ENCODE results near the gene TTLL7. TPM values are rescaled to one million over a fixed set of nuclear protein-coding genes. Genes with fewer than 3 reads are reported as not detected.

Gene TTLL7
- total RNA-seq, 1 experiment from 2014 or later = 7.9 TPM

GRCh38 chr1:83829106-83829505 lies 169.8 kb downstream of the TTLL7 start:
- no peaks in the 10 kb centered on the region for H3K27me3 Mint-ChIP-seq (ENCODE audit: low read depth)

More at GRCh38 chr1:83829106-83829505, 169.8 kb downstream of the TTLL7 start:
- ATAC-seq (no peak), DNase-seq (ENCODE audit: low spot score) (no peak)
- POLR2A ChIA-PET = no interaction called here
- Mint-ChIP-seq H3K4me3 (no peak overlapping the region), H3K4me1 (0 out of 2 replicates have a peak, but pooled peaks cover 5% of the 10 kb centered on the region), H3K36me3 (no peaks in the 10 kb centered on the region), H3K27ac (no peak overlapping the region), H3K9me3 (peaks cover 5% of the 10 kb centered on the region)
- TF ChIP-seq FOXJ3 (CRISPR knock-in tag; IDR thresholded peaks at IDR 0.05; ENCODE audit: borderline replicate concordance) = no peak
- no peak for TF ChIP-seq HMGA2 (CRISPR knock-in tag; IDR thresholded peaks at IDR 0.05)
- no peak for TF ChIP-seq CTCF (IDR thresholded peaks at IDR 0.05)
- no peak for TF ChIP-seq ZNF532 (CRISPR knock-in tag; IDR thresholded peaks at IDR 0.05; ENCODE audit: borderline replicate concordance)
- TF ChIP-seq ZNF138 (CRISPR knock-in tag; conservative IDR thresholded peaks at IDR 0.05) = no peak
- TF ChIP-seq SOX15 (CRISPR knock-in tag; IDR thresholded peaks at IDR 0.05) = no peak
- no peak for TF ChIP-seq NFYB (CRISPR knock-in tag; conservative IDR thresholded peaks at IDR 0.05; ENCODE audit: low read depth)
- TF ChIP-seq MYBL2 (CRISPR knock-in tag; IDR thresholded peaks at IDR 0.05) = no peak
- TF ChIP-seq SMAD4 (CRISPR knock-in tag; IDR thresholded peaks at IDR 0.05) = no peak
- TF ChIP-seq ESRRA (CRISPR knock-in tag; IDR thresholded peaks at IDR 0.05; ENCODE audit: borderline replicate concordance) = no peak
- TF ChIP-seq ZBTB21 (CRISPR knock-in tag; IDR thresholded peaks at IDR 0.05; ENCODE audit: borderline replicate concordance) = no peak
- TF ChIP-seq E2F5 (CRISPR knock-in tag; IDR thresholded peaks at IDR 0.05) = no peak
- TF ChIP-seq CDX4 (CRISPR knock-in tag; IDR thresholded peaks at IDR 0.05; ENCODE audit: borderline replicate concordance) = no peak
- TF ChIP-seq SP1 (CRISPR knock-in tag; conservative IDR thresholded peaks at IDR 0.05) = no peak
- no peak for TF ChIP-seq MLX (CRISPR knock-in tag; IDR thresholded peaks at IDR 0.05)
- no peak for TF ChIP-seq ETV6 (CRISPR knock-in tag; IDR thresholded peaks at IDR 0.05)
- no peak for TF ChIP-seq ZBTB43 (CRISPR knock-in tag; IDR thresholded peaks at IDR 0.05)
- CTCF ChIA-PET = no interaction called here

All from WTC11 (cell line).